GM23338 (cell line): ENCODE data around the gene TRIM8. TPM values are rescaled to one million over a fixed set of nuclear protein-coding genes. Genes with fewer than 3 reads are reported as not detected.

Source experiments
- ATAC-seq: fragments of 200-7000 bp; cut with Tn5 transposase; 3 replicates; pipeline ENCODE4 v1.9.1; 2020
- DNase-seq: peaks from one replicate; pipeline ENCODE4 v3.0.0-alpha.2; 2015; ENCODE audit warnings: low spot score
- H2AFZ ChIP-seq: fragments of 200-600 bp; sonication (generic); 2 replicates; pipeline ENCODE4 v1.8.0; 2016; ENCODE audit warnings: antibody characterized with exemption, mild to moderate bottlenecking, moderate library complexity
- H3F3A ChIP-seq: fragments of 200-600 bp; sonication (generic); replicated peaks from 2 replicates; pipeline ENCODE4 v1.8.0; 2017; ENCODE audit warnings: antibody characterized with exemption, mixed run types, low read depth
- H3K27ac ChIP-seq: fragments of 200-600 bp; sonication (generic); 2 replicates; pipeline ENCODE4 v1.6.1; 2016; ENCODE audit warnings: low read depth
- H3K27me3 ChIP-seq: fragments of 200-600 bp; sonication (generic); 2 replicates; pipeline ENCODE4 v1.8.0; 2016; ENCODE audit warnings: mild to moderate bottlenecking, mixed run types, moderate library complexity; ENCODE audit not compliant: insufficient read depth
- H3K36me3 ChIP-seq: fragments of 200-600 bp; sonication (generic); 2 replicates; pipeline ENCODE4 v1.8.0; 2016; ENCODE audit warnings: mild to moderate bottlenecking; ENCODE audit not compliant: insufficient read depth
- H3K4me1 ChIP-seq: fragments of 200-600 bp; sonication (generic); 2 replicates; pipeline ENCODE4 v1.8.0; 2016; ENCODE audit warnings: mild to moderate bottlenecking, moderate library complexity; ENCODE audit not compliant: insufficient read depth
- H3K4me2 ChIP-seq: fragments of 200-600 bp; sonication (generic); 2 replicates; pipeline ENCODE4 v1.7.1; 2017; ENCODE audit warnings: mixed run types
- H3K4me3 ChIP-seq: fragments of 200-600 bp; sonication (generic); 2 replicates; pipeline ENCODE4 v1.6.1; 2016; ENCODE audit warnings: mixed run types
- H3K79me2 ChIP-seq: fragments of 200-600 bp; sonication (generic); replicated peaks from 2 replicates; pipeline ENCODE4 v1.8.0; 2017; ENCODE audit warnings: mild to moderate bottlenecking; ENCODE audit not compliant: insufficient read depth
- H3K9me2 ChIP-seq: fragments of 200-600 bp; sonication (generic); 2 replicates; pipeline ENCODE4 v1.8.0; 2017; ENCODE audit not compliant: insufficient read depth
- H4K20me1 ChIP-seq: fragments of 200-600 bp; sonication (generic); replicated peaks from 2 replicates; pipeline ENCODE4 v1.8.0; 2017; ENCODE audit warnings: mild to moderate bottlenecking; ENCODE audit not compliant: insufficient read depth
- H3K27ac Mint-ChIP-seq: 2 replicates; pipeline ENCODE4 v1.8.0; 2020; ENCODE audit warnings: inconsistent platforms, mild to moderate bottlenecking, moderate library complexity, mixed read lengths
- H3K27me3 Mint-ChIP-seq: 3 replicates; pipeline ENCODE4 v1.8.0; 2022; ENCODE audit warnings: low read depth, mild to moderate bottlenecking, moderate library complexity, mixed read lengths, inconsistent platforms; ENCODE audit not compliant: insufficient read depth, poor library complexity
- H3K36me3 Mint-ChIP-seq: 3 replicates; pipeline ENCODE4 v1.8.0; 2021; ENCODE audit warnings: low read depth, mild to moderate bottlenecking, inconsistent platforms, moderate library complexity, mixed read lengths
- H3K4me1 Mint-ChIP-seq: 3 replicates; pipeline ENCODE4 v1.8.0; 2020; ENCODE audit warnings: mild to moderate bottlenecking, inconsistent platforms, mixed read lengths
- H3K4me3 Mint-ChIP-seq: 3 replicates; pipeline ENCODE4 v1.8.0; 2021; ENCODE audit warnings: moderate library complexity, mild to moderate bottlenecking, inconsistent platforms, mixed read lengths
- H3K9me3 Mint-ChIP-seq: 3 replicates; pipeline ENCODE4 v1.8.0; 2020; ENCODE audit warnings: moderate library complexity, mild to moderate bottlenecking, inconsistent platforms, mixed read lengths
- CREB1 ChIP-seq: fragments of 250-450 bp; sonication (Bioruptor Pico); IDR thresholded peaks from 2 replicates; pipeline ENCODE4 v1.5.0; 2020; ENCODE audit warnings: low read depth, mild to moderate bottlenecking, moderate library complexity
- EZH2 ChIP-seq: fragments of 200-600 bp; sonication (generic); IDR thresholded peaks from one replicate; pipeline ENCODE4 v1.8.0; 2017; ENCODE audit warnings: antibody characterized with exemption, mild to moderate bottlenecking, low read depth; ENCODE audit not compliant: unreplicated experiment
- EZH2phosphoT487 ChIP-seq: fragments of 200-600 bp; sonication (generic); IDR thresholded peaks from one replicate; pipeline ENCODE4 v1.8.1; 2018; ENCODE audit warnings: antibody characterized with exemption; ENCODE audit not compliant: unreplicated experiment
- JUNB ChIP-seq: IDR thresholded peaks from one replicate; pipeline ENCODE4 v1.6.1; 2016; ENCODE audit warnings: antibody characterized with exemption; ENCODE audit not compliant: unreplicated experiment
- NANOG ChIP-seq: IDR thresholded peaks from 2 replicates; pipeline ENCODE4 v1.6.1; 2016; ENCODE audit warnings: antibody characterized with exemption, borderline replicate concordance
- POLR2AphosphoS5 ChIP-seq: IDR thresholded peaks from 2 replicates; pipeline ENCODE4 v1.6.1; 2016; ENCODE audit warnings: antibody characterized with exemption, low read depth
- STAT1 ChIP-seq: IDR thresholded peaks from one replicate; pipeline ENCODE4 v1.6.1; 2016; ENCODE audit warnings: antibody characterized with exemption; ENCODE audit not compliant: unreplicated experiment
- ZNF114 ChIP-seq: fragments of 250-450 bp; sonication (Bioruptor Pico); IDR thresholded peaks from 2 replicates; pipeline ENCODE4 v1.5.0; 2020; ENCODE audit warnings: mild to moderate bottlenecking, moderate library complexity
- polyA plus RNA-seq: library from polyadenylated mRNA; unstranded; fragments of >200 nt; fragmentation: Nextera tagmentation; extraction: Ambion mirVana; gene quantifications from 2 replicates; pipeline ENCODE4 v1.2.1, GENCODE V29; 2016
- total RNA-seq: library from RNA; depleted of rRNA; stranded (reverse); fragments of >200 nt; shearing (Covaris generic); gene quantifications from 2 replicates; pipeline ENCODE4 v1.2.3, GENCODE V29; 2014
- TF ChIP-seq, protein P1 (sequence below): IDR thresholded peaks from one replicate; pipeline ENCODE4 v1.6.1; 2018; ENCODE audit warnings: antibody characterized with exemption; ENCODE audit not compliant: unreplicated experiment
- TF ChIP-seq, protein P2 (sequence below), 2 experiments: fragments of 200-600 bp in 1 of 2; sonication (generic) in 1 of 2; conservative IDR thresholded peaks; 2 replicates each; pipeline versions ENCODE4 v1.5.1 to v1.6.1; 2016 to 2017; ENCODE audit warnings: antibody characterized with exemption in 2 of 2, low read depth in 2 of 2, mild to moderate bottlenecking in 2 of 2, moderate library complexity in 1 of 2
- TF ChIP-seq, protein P3 (sequence below): IDR thresholded peaks from 2 replicates; pipeline ENCODE4 v1.6.1; 2016; ENCODE audit warnings: antibody characterized with exemption

Gene TRIM8
- total and polyA plus RNA-seq, 2 experiments from 2014 or later = 15.1 to 36.7 TPM

DNA sequence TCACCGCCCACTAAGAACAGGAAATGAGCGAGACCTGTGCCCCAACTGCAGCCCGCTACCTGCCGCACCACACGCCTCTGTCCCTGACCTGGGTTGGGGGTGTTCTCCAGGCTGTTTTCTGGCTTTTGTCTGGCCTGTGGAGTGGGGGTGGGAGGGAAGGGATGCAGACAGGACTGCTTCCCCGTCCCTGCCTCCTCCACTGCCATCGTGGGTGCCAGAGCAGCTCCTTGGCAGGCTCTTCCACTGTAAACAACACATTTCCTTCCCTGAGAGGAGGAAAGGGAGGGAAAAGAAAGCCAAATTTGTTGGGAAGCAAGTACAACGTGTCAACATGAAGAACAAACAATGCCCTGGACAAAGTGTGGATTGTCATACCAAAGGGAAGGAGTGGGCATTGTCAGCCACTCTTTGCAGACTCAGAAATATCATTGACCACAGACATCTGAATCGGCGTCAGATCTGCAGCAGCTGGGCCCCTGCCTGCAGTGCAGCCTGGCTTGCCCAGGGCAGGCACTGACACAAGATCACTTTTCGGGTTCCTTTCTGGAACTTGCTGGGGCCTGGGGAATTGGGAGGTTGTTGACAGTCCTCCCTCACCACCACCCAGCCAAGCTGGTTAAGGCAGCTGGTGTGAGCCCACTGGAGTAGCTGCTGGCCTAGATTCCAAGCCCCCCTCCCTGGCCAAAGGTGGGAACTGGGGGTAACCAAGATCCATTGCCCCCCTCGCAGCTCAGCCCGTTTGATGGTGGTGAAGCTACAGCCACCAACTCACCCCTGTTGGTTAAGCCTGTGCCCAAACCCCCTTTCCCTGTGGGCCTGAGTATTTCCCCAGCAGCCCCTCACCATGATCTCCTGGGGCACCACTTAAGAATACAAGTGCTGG, 22.6 kb upstream of the TRIM8 start (continued):
- TF ChIP-seq, protein P1, sequence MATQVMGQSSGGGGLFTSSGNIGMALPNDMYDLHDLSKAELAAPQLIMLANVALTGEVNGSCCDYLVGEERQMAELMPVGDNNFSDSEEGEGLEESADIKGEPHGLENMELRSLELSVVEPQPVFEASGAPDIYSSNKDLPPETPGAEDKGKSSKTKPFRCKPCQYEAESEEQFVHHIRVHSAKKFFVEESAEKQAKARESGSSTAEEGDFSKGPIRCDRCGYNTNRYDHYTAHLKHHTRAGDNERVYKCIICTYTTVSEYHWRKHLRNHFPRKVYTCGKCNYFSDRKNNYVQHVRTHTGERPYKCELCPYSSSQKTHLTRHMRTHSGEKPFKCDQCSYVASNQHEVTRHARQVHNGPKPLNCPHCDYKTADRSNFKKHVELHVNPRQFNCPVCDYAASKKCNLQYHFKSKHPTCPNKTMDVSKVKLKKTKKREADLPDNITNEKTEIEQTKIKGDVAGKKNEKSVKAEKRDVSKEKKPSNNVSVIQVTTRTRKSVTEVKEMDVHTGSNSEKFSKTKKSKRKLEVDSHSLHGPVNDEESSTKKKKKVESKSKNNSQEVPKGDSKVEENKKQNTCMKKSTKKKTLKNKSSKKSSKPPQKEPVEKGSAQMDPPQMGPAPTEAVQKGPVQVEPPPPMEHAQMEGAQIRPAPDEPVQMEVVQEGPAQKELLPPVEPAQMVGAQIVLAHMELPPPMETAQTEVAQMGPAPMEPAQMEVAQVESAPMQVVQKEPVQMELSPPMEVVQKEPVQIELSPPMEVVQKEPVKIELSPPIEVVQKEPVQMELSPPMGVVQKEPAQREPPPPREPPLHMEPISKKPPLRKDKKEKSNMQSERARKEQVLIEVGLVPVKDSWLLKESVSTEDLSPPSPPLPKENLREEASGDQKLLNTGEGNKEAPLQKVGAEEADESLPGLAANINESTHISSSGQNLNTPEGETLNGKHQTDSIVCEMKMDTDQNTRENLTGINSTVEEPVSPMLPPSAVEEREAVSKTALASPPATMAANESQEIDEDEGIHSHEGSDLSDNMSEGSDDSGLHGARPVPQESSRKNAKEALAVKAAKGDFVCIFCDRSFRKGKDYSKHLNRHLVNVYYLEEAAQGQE = no peak
- TF ChIP-seq, protein P2, sequence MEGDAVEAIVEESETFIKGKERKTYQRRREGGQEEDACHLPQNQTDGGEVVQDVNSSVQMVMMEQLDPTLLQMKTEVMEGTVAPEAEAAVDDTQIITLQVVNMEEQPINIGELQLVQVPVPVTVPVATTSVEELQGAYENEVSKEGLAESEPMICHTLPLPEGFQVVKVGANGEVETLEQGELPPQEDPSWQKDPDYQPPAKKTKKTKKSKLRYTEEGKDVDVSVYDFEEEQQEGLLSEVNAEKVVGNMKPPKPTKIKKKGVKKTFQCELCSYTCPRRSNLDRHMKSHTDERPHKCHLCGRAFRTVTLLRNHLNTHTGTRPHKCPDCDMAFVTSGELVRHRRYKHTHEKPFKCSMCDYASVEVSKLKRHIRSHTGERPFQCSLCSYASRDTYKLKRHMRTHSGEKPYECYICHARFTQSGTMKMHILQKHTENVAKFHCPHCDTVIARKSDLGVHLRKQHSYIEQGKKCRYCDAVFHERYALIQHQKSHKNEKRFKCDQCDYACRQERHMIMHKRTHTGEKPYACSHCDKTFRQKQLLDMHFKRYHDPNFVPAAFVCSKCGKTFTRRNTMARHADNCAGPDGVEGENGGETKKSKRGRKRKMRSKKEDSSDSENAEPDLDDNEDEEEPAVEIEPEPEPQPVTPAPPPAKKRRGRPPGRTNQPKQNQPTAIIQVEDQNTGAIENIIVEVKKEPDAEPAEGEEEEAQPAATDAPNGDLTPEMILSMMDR (conservative IDR thresholded peaks at IDR 0.05; ENCODE audit: low read depth in 2 of 2) = no peak
- no peak for TF ChIP-seq EZH2phosphoT487
- no peak for TF ChIP-seq STAT1
- no peak for TF ChIP-seq JUNB
- no peak for TF ChIP-seq EZH2
- no peak for TF ChIP-seq NANOG
- no peak for TF ChIP-seq ZNF114 (CRISPR knock-in tag)
- no peak for TF ChIP-seq POLR2AphosphoS5
- no peak for TF ChIP-seq CREB1 (CRISPR knock-in tag)
- TF ChIP-seq, protein P3, sequence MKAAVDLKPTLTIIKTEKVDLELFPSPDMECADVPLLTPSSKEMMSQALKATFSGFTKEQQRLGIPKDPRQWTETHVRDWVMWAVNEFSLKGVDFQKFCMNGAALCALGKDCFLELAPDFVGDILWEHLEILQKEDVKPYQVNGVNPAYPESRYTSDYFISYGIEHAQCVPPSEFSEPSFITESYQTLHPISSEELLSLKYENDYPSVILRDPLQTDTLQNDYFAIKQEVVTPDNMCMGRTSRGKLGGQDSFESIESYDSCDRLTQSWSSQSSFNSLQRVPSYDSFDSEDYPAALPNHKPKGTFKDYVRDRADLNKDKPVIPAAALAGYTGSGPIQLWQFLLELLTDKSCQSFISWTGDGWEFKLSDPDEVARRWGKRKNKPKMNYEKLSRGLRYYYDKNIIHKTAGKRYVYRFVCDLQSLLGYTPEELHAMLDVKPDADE = no peak

DNA sequence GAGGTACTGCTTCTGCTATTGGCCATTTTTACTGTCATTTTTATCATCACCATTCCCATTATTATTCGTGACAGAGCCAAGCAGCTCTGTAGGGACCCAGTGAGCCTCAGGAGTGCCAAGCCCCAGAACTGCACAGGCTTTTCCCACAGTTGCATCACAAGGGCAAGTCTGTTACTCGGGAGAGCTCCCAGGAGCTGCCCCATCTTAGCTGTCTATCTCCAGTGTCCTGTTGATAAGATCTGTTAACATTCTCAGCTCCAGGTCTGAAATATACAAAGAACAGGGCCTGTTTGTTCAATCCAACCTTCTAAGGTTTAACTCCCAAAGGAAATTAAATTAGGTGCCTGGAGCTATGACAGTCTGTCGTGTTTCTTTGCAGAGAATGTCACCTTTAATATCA, 20.2 kb upstream of the TRIM8 start:
- H4K20me1 ChIP-seq = no peaks in the 10 kb centered on the region
- H3K4me1 ChIP-seq = peaks cover 33% of the 10 kb centered on the region
- Mint-ChIP-seq H3K4me1 (peaks cover 59% of the 10 kb centered on the region), H3K27me3 (peaks cover 21% of the 10 kb centered on the region), H3K9me3 (no peaks in the 10 kb centered on the region), H3K4me3 (no peak overlapping the region), H3K27ac (no peak overlapping the region; the same call in 1 of the 2 replicates), H3K36me3 (no peaks in the 10 kb centered on the region; the same call in 2 of the 3 replicates)
- no peak overlapping the region for H3K27ac ChIP-seq
- H3K4me2 ChIP-seq = no peak overlapping the region
- no peak overlapping the region for H2AFZ ChIP-seq
- no peaks in the 10 kb centered on the region for H3K27me3 ChIP-seq
- TF ChIP-seq JUNB = no peak
- no peaks in the 10 kb centered on the region for H3K9me2 ChIP-seq
- peaks cover 9% of the 10 kb centered on the region; the same call in 1 of the 2 replicates for H3F3A ChIP-seq
- H3K36me3 ChIP-seq = no peaks in the 10 kb centered on the region
- ATAC-seq = no peak
- no peak overlapping the region for H3K4me3 ChIP-seq
- no peak for DNase-seq
- H3K79me2 ChIP-seq = no peaks in the 10 kb centered on the region
